ENCODE data around the gene MYO1F. TPM values are rescaled to one million over a fixed set of nuclear protein-coding genes. Genes with fewer than 3 reads are reported as not detected.

The MYO1F gene
- total and polyA plus RNA-seq, 2 donors (not counting 1 experiment from before 2014, with no cell fraction given) = 76.3 to 126 TPM

DNA sequence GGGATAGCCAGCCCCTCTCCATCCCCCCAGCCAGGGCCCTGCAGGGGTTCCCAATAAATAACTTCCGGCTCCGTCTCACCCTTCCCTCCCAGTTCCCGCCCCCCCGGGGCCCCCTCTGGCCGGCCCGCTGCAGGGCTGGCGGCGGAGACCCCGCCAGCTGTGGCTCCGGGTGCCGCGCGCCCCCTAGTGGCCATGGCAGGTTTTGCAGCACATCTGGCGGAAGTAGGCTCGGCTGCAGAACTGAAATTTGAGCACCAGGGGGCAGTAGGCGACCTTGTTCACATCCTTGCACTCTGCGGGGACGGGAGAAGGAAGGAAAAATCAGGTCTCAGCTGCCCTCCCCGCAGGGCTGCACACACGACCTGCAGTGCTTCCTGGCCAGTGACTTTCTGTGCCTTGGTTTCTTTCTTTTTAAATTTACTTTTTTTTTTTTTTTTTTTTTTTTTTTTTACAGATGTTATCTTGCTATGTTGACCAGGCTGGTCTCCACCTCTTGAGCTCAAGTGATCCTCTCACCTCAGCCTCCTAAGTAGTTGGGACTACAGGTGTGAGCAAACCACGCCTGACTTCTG is 3.6 kb upstream of the MYO1F start:
- Histone ChIP-seq H3K4me1 (ENCODE audit: control insufficient read depth in 2 of 2, insufficient read depth in 2 of 2, low read length in 2 of 2) (peaks cover 27 to 44% of the 10 kb centered on the region in 2 donors), H3K4me3 (ENCODE audit: control extremely low read depth in 1 of 5, extremely low read depth in 1 of 5, insufficient read depth in 1 of 5, low read depth in 2 of 5, low read length in 4 of 5) (no peak overlapping the region), H4K20me1 (ENCODE audit: control insufficient read depth, insufficient read depth, low read length, poor library complexity, severe bottlenecking) (no peaks in the 10 kb centered on the region), H3K9ac (ENCODE audit: low read length) (no peak overlapping the region), H3K79me2 (ENCODE audit: control insufficient read depth, insufficient read depth, low read length) (peaks cover 46% of the 10 kb centered on the region), H2AFZ (ENCODE audit: insufficient read depth, low read depth, low read length, poor library complexity, severe bottlenecking) (peak overlapping the region; percentile 42), H3K9me3 (ENCODE audit: control extremely low read depth in 1 of 3, control insufficient read depth in 2 of 3, insufficient read depth in 1 of 3, low read length in 2 of 3) (peaks cover 0 to 5% (median 0%) of the 10 kb centered on the region in 3 donors), H3K27me3 (replicated peaks in 1 of 4; ENCODE audit: control extremely low read depth in 1 of 4, control insufficient read depth in 3 of 4, insufficient read depth in 4 of 4, low read length in 3 of 4) (no peaks in the 10 kb centered on the region), H3K36me3 (replicated peaks in 1 of 2; ENCODE audit: control extremely low read depth in 1 of 2, control insufficient read depth in 1 of 2, extremely low read depth in 1 of 2, insufficient read depth in 2 of 2, low read length in 1 of 2) (no peaks in the 10 kb centered on the region), H3K27ac (ENCODE audit: low read length in 2 of 2) (no peak overlapping the region), H3K4me2 (replicated peaks; ENCODE audit: low read depth, low read length, poor library complexity, severe bottlenecking) (peak overlapping the region; percentile 67)
- DNase-seq (peak; percentile 91), ATAC-seq (ENCODE audit: low read depth) (peak; percentile 76)
- 1% methylated on average over 18 of the region's 21 CpGs for WGBS (ENCODE audit: insufficient coverage)
- Mint-ChIP-seq H3K27ac (no peak overlapping the region), H3K9me3 (ENCODE audit: insufficient read depth) (no peaks in the 10 kb centered on the region), H3K27me3 (no peaks in the 10 kb centered on the region), H3K4me3 (no peak overlapping the region), H3K4me1 (peaks cover 29% of the 10 kb centered on the region)
- intact Hi-C loops (cut with micrococcal nuclease) = loop anchor here (2.0 to 5.0 kb wide), 3 partner anchors 112 to 252 kb away; partner anchors contain the start of genes MBD3L1 and ZNF558
- CTCF ChIA-PET = interaction anchor here (0.6 to 7.9 kb wide), 35 partner anchors 8 to 1163 kb away, joined by 3 to 95 read pairs (median 5); partner anchors contain the start of genes MARCHF2 and ZNF414
- no peak for TF ChIP-seq EZH2 (IDR thresholded peaks at IDR 0.05; ENCODE audit: borderline replicate concordance, insufficient read depth, low read depth, low read length, poor library complexity, severe bottlenecking)
- TF ChIP-seq, protein P1, sequence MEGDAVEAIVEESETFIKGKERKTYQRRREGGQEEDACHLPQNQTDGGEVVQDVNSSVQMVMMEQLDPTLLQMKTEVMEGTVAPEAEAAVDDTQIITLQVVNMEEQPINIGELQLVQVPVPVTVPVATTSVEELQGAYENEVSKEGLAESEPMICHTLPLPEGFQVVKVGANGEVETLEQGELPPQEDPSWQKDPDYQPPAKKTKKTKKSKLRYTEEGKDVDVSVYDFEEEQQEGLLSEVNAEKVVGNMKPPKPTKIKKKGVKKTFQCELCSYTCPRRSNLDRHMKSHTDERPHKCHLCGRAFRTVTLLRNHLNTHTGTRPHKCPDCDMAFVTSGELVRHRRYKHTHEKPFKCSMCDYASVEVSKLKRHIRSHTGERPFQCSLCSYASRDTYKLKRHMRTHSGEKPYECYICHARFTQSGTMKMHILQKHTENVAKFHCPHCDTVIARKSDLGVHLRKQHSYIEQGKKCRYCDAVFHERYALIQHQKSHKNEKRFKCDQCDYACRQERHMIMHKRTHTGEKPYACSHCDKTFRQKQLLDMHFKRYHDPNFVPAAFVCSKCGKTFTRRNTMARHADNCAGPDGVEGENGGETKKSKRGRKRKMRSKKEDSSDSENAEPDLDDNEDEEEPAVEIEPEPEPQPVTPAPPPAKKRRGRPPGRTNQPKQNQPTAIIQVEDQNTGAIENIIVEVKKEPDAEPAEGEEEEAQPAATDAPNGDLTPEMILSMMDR (IDR thresholded peaks at IDR 0.05) = peak; percentile 99
- POLR2A ChIA-PET = interaction anchor here (0.6 to 4.4 kb wide), 6 partner anchors 12 to 329 kb away, joined by 3 to 26 read pairs (median 4); partner anchors contain the start of genes MARCHF2 and ZNF414

Data from B cell (primary cell).